Measurements from ENCODE around the gene ATP6V0C.

The ATP6V0C gene

DNA sequence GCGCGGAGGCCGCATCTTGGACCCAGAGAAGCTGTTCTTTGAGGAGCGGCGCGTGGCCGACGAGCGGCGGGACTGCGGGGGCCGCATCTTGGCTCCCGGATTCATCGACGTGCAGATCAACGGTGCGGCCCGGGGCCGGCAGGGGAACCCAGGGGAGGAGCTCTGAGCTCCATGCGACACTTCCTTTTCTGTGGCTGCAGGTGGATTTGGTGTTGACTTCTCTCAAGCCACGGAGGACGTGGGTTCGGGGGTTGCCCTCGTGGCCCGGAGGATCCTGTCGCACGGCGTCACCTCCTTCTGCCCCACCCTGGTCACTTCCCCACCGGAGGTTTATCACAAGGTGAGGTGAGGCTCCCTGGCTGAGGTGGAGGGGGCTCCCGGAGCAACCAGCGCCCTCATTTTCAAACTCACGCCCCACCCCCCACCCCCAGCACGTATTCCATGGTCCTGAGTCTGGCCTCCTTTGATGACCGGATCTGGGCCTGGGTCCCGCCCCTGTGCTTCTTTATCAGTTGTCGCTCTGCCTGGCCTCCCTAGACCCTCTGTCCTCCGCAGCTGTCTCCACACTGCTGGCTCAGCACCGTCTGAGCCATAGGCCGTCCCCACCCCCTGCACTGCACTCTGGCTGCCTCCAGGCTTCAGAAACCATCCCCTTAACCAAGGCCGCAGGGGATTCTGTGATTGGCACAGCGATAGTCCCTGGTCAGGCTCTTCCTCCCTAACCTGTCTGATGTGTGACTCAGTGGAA, 7.2 kb downstream of the ATP6V0C start:
- TF ChIP-seq TAF1 (IDR thresholded peaks at IDR 0.05; ENCODE audit: borderline replicate concordance, insufficient read depth, low read length) (no peak), FOXP2 (optimal IDR thresholded peaks at IDR 0.05; ENCODE audit: borderline replicate concordance, extremely low read depth, extremely low read length, insufficient read depth) (no peak), REST (IDR thresholded peaks at IDR 0.05; ENCODE audit: insufficient read depth in 1 of 2, low read depth in 2 of 2, low read length in 2 of 2) (no peak), SIN3A (IDR thresholded peaks at IDR 0.05; ENCODE audit: borderline replicate concordance, insufficient read depth, low read length) (no peak), POLR2AphosphoS5 (IDR thresholded peaks at IDR 0.05; ENCODE audit: low read depth, low read length) (no peak)

- TF ChIP-seq REST (IDR thresholded peaks at IDR 0.05; ENCODE audit: insufficient read depth in 1 of 2, low read depth in 2 of 2, low read length in 2 of 2): no peak
- TF ChIP-seq POLR2AphosphoS5 (IDR thresholded peaks at IDR 0.05; ENCODE audit: low read depth, low read length): no peak
- no peak for TF ChIP-seq FOXP2 (optimal IDR thresholded peaks at IDR 0.05; ENCODE audit: borderline replicate concordance, extremely low read depth, extremely low read length, insufficient read depth)
- no peak for TF ChIP-seq SIN3A (IDR thresholded peaks at IDR 0.05; ENCODE audit: borderline replicate concordance, insufficient read depth, low read length)
- no peak for TF ChIP-seq TAF1 (IDR thresholded peaks at IDR 0.05; ENCODE audit: borderline replicate concordance, insufficient read depth, low read length)
Observed at GRCh38 chr16:2523801-2524231, 10.1 kb downstream of the ATP6V0C start.

DNA sequence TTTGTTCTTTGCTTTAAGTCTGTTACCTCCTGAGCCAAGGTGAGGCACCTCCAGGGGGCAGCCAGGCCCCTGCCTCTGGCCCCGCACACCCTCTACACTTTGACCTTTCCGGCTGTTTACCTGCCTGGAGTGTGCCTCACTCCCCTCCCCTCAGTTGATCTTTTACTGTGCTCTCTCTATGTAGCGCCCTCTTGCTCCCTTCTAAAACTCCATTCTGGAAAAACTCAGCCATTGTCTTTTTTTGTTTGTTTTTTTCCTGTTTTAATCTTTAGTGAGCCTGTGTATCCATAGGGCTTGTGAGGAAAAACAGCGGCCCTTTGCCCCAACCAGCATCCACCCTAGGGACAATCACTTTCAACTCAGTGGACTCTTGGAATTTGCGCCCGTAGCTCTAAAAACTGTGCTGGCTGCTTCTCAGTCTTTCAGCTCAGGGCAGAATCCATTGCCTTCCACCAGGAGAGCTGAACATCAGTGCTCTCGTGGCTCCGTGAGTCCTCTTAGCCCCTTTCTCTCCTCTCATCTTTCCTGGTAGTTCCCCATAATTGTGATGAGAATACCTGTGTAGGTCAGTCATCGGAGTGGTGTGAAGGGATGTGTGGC, 10.7 kb downstream of the ATP6V0C start:
- no peak for TF ChIP-seq SIN3A (IDR thresholded peaks at IDR 0.05; ENCODE audit: borderline replicate concordance, insufficient read depth, low read length)
- TF ChIP-seq FOXP2 (optimal IDR thresholded peaks at IDR 0.05; ENCODE audit: borderline replicate concordance, extremely low read depth, extremely low read length, insufficient read depth): no peak
- TF ChIP-seq REST (IDR thresholded peaks at IDR 0.05; ENCODE audit: insufficient read depth in 1 of 2, low read depth in 2 of 2, low read length in 2 of 2): no peak
- no peak for TF ChIP-seq POLR2AphosphoS5 (IDR thresholded peaks at IDR 0.05; ENCODE audit: low read depth, low read length)

DNA sequence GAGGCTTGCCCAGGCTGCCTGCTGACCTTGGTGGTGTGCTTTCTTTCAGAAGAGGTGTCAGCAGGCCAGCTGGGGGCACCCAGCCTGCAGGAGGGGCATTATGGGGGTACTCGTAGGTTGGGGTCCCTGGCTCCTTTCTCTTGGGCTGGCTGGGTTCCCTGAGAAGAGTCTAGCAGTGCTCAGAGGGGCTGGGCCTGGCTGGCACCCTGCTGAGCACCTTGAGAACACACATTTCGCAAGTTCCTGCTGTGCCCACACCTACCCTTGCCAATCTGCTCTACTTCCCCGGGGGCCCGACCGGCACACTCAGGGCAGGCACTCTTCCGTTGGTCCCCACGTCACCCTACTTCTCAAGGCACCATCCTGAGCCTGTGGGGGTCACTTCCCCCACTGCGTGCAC, 12.4 kb downstream of the ATP6V0C start:
- TF ChIP-seq SIN3A (IDR thresholded peaks at IDR 0.05; ENCODE audit: borderline replicate concordance, insufficient read depth, low read length) (no peak), TAF1 (IDR thresholded peaks at IDR 0.05; ENCODE audit: borderline replicate concordance, insufficient read depth, low read length) (no peak), POLR2AphosphoS5 (IDR thresholded peaks at IDR 0.05; ENCODE audit: low read depth, low read length) (no peak), FOXP2 (optimal IDR thresholded peaks at IDR 0.05; ENCODE audit: borderline replicate concordance, extremely low read depth, extremely low read length, insufficient read depth) (no peak), REST (IDR thresholded peaks at IDR 0.05; ENCODE audit: insufficient read depth in 1 of 2, low read depth in 2 of 2, low read length in 2 of 2) (no peak)

Measured in PFSK-1 (cell line).